GM10266 (cell line): ENCODE measurements around the gene PPP1R13L.

Experiments used
- DNase-seq: peaks from one replicate; pipeline ENCODE4 v3.0.0; 2012; ENCODE audit errors: extremely low spot score
- CTCF ChIP-seq: IDR thresholded peaks from 2 replicates; pipeline ENCODE4 v1.5.1; 2012; ENCODE audit warnings: mild to moderate bottlenecking, low read depth; ENCODE audit not compliant: control insufficient read depth, insufficient read depth; ENCODE audit errors: missing control alignments

The PPP1R13L gene

GRCh38 chr19:45352914-45353796 lies 51.7 kb downstream of the PPP1R13L start:
- no peak for TF ChIP-seq CTCF
- DNase-seq = no peak

GRCh38 chr19:45352471-45352870 lies 52.4 kb downstream of the PPP1R13L start:
- TF ChIP-seq CTCF = no peak
- DNase-seq = no peak

GRCh38 chr19:45352062-45352461 lies 52.8 kb downstream of the PPP1R13L start:
- TF ChIP-seq CTCF = no peak
- no peak for DNase-seq

- no peak for DNase-seq
- TF ChIP-seq CTCF = no peak
These were observed 53.4 kb downstream of the PPP1R13L start for GRCh38 chr19:45351401-45351952.

- DNase-seq = no peak
- no peak for TF ChIP-seq CTCF
These were observed 54.3 kb downstream of the PPP1R13L start for GRCh38 chr19:45350477-45351058.

- no peak for TF ChIP-seq CTCF
- DNase-seq = no peak
These were observed 55.4 kb downstream of the PPP1R13L start for GRCh38 chr19:45349430-45349941.

- no peak for DNase-seq
- no peak for TF ChIP-seq CTCF
These were observed 55.8 kb downstream of the PPP1R13L start for GRCh38 chr19:45349126-45349415.
